H1 (cell line): Measurements from ENCODE around the gene KLF7. TPM values are rescaled to one million over a fixed set of nuclear protein-coding genes. Genes with fewer than 3 reads are reported as not detected.

ENCODE experiments used
- ATF2 ChIP-seq: IDR thresholded peaks from 2 replicates; pipeline ENCODE4 v1.6.1; 2012; ENCODE audit warnings: low read length, inconsistent platforms
- polyA plus RNA-seq, 7 experiments: library from polyadenylated mRNA; depleted of rRNA in 3 of 7; stranded (reverse) in 5 of 7; unstranded in 2 of 7; fragments of >200 nt in 5 of 7; fragments of 200-250 nt in 2 of 7; gene quantifications; 1 replicate in 5 of 7; 2 replicates in 1 of 7; 4 replicates in 1 of 7; pipeline versions ENCODE4 v1.2.1 to v1.2.3, GENCODE V29; 2011 to 2013; ENCODE audit warnings: missing spikeins in 2 of 7, mixed read lengths in 2 of 7
- total RNA-seq: library from RNA; stranded (reverse); fragmentation: NEBNext Ultra II Directional; extraction: Animal tissue kit (Norgen Biotek cat#: 25700); gene quantifications from 2 replicates; pipeline ENCODE4 v1.2.1, GENCODE V29; 2021

KLF7 gene
- total and polyA plus RNA-seq, 2 of the 8 experiments (the other 6 are each of a cell fraction or from before 2014, with no cell fraction given) = 9.6 to 23.3 TPM

DNA sequence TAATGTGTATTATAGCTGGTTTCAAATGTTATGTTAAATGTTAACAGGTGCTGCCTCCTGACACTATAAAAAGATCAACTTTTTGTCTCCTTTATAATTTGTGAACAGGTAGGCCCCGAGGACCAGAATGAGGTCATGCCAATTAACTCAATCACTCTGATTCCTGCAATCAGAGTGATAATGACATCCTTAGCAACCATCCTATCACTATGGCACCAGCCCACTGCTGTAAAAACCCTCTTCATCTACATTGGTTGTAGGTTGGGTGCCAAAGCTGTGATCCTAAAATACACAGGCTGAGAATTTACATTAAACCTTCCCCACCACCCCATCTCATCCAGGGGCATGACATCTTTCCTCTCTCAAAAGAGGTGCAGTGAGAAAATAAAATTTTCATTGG lies 122.9 kb downstream of the KLF7 start (continued):
- TF ChIP-seq ATF2 = no peak
- TF ChIP-seq, all 59 proteins: peak for 0
